NT2/D1 (cell line): ENCODE measurements around the gene TNFRSF11A.

ENCODE experiments used
- SUZ12 ChIP-seq: IDR thresholded peaks from 2 replicates; pipeline ENCODE4 v1.6.1; 2011; ENCODE audit not compliant: insufficient read length, insufficient read depth; ENCODE audit errors: extremely low read depth
- YY1 ChIP-seq: IDR thresholded peaks from 2 replicates; pipeline ENCODE4 v1.6.1; 2011; ENCODE audit not compliant: insufficient read length, insufficient read depth

GRCh38 chr18:62400916-62401315 lies 75.8 kb downstream of the TNFRSF11A start:
- TF ChIP-seq SUZ12 (no peak), YY1 (no peak)
